Tibial nerve (tissue), 4 donors: ENCODE data around the gene PDSS2. TPM values are rescaled to one million over a fixed set of nuclear protein-coding genes. Genes with fewer than 3 reads are reported as not detected.

Experiments used
- DNase-seq, 2 donors: peaks; one replicate each; pipeline ENCODE4 v3.0.0-alpha.2; 2019; ENCODE audit warnings: low spot score in 2 of 2
- H3K27ac ChIP-seq, 4 donors: fragments of 200-600 bp; sonication (generic) in 3 of 4; one replicate each; pipeline ENCODE4 v1.5.1; 2017 to 2019; ENCODE audit warnings: mild to moderate bottlenecking in 1 of 4
- H3K27me3 ChIP-seq, 2 donors: fragments of 200-600 bp; sonication (generic) in 1 of 2; one replicate each; pipeline versions ENCODE4 v1.5.1 to v1.6.0; 2017 to 2019
- H3K36me3 ChIP-seq, 3 donors: fragments of 200-600 bp; sonication (generic); one replicate each; pipeline ENCODE4 v1.5.1; 2018 to 2019
- H3K4me1 ChIP-seq, 4 donors: fragments of 200-600 bp; sonication (generic) in 3 of 4; one replicate each; pipeline ENCODE4 v1.5.1; 2017 to 2019
- H3K4me3 ChIP-seq, 4 donors: fragments of 200-600 bp; sonication (generic) in 3 of 4; one replicate each; pipeline ENCODE4 v1.5.1; 2017 to 2019; ENCODE audit warnings: mild to moderate bottlenecking in 1 of 4, moderate library complexity in 1 of 4
- H3K9me3 ChIP-seq, 4 donors: fragments of 200-600 bp; sonication (generic) in 3 of 4; one replicate each; pipeline ENCODE4 v1.5.1; 2017 to 2019
- CTCF ChIP-seq, 5 experiments: fragments of 200-600 bp in 3 of 5; fragments of 450-650 bp in 2 of 5; sonication (generic) in 3 of 5; IDR thresholded peaks; one replicate each; pipeline ENCODE4 v1.5.1; 2016 to 2019; ENCODE audit warnings: antibody characterized with exemption in 5 of 5, mild to moderate bottlenecking in 3 of 5, moderate library complexity in 2 of 5
- EP300 ChIP-seq, 2 donors: sonication (generic); formaldehyde crosslinking; IDR thresholded peaks; one replicate each; pipeline ENCODE4 v1.6.1; 2017; ENCODE audit warnings: antibody characterized with exemption in 2 of 2, mild to moderate bottlenecking in 1 of 2
- POLR2A ChIP-seq, 2 donors: fragments of 450-650 bp; IDR thresholded peaks; one replicate each; pipeline ENCODE4 v1.6.1; 2017; ENCODE audit warnings: antibody characterized with exemption in 2 of 2, mild to moderate bottlenecking in 2 of 2, moderate library complexity in 2 of 2
- WGBS, 2 donors: methylation state at CpG; one replicate each; pipeline ENCODE4 v1.1.5; 2018; 5-methylcytosine and 5-hydroxymethylcytosine counted together
- total RNA-seq, 4 donors: library from RNA; depleted of rRNA; stranded (reverse); fragments of >200 nt; gene quantifications; one replicate each; pipeline ENCODE4 v1.1.0, GENCODE V29; 2016

The PDSS2 gene
- total RNA-seq, 4 donors from 2014 or later = 8.2 to 9.4 (median 8.6) TPM

- H3K27me3 ChIP-seq = no peaks in the 10 kb centered on the region
- WGBS, 2 donors = 100% methylated on average over 1 of the region's 1 CpG
- no peak for TF ChIP-seq EP300 (IDR thresholded peaks at IDR 0.05)
- TF ChIP-seq CTCF (IDR thresholded peaks at IDR 0.05) = no peak
- no peak for TF ChIP-seq POLR2A (IDR thresholded peaks at IDR 0.05)
Measured at GRCh38 chr6:107267634-107268033, 191.7 kb downstream of the PDSS2 start.

GRCh38 chr6:107267006-107267405, 192.4 kb downstream of the PDSS2 start:
- Histone ChIP-seq H3K4me1 (no peaks in the 10 kb centered on the region), H3K27me3 (no peaks in the 10 kb centered on the region), H3K27ac (no peak overlapping the region), H3K36me3 (peaks cover 0 to 8% (median 0%) of the 10 kb centered on the region in 3 donors), H3K4me3 (no peak overlapping the region), H3K9me3 (no peaks in the 10 kb centered on the region)
- no peak for DNase-seq
- TF ChIP-seq CTCF (IDR thresholded peaks at IDR 0.05) (no peak), POLR2A (IDR thresholded peaks at IDR 0.05) (no peak), EP300 (IDR thresholded peaks at IDR 0.05) (no peak)
- 69 to 75% methylated on average over 4 of the region's 4 CpGs for WGBS, 2 donors

More at GRCh38 chr6:107267634-107268033, 191.7 kb downstream of the PDSS2 start:
- no peak for DNase-seq
- no peaks in the 10 kb centered on the region for H3K4me1 ChIP-seq
- H3K36me3 ChIP-seq = peaks cover 0 to 8% (median 0%) of the 10 kb centered on the region in 3 donors
- no peaks in the 10 kb centered on the region for H3K9me3 ChIP-seq
- H3K4me3 ChIP-seq = no peak overlapping the region
- H3K27ac ChIP-seq = no peak overlapping the region

GRCh38 chr6:107266563-107266962, 192.8 kb downstream of the PDSS2 start:
- Histone ChIP-seq H3K4me1 (no peaks in the 10 kb centered on the region), H3K4me3 (no peak overlapping the region), H3K27ac (no peak overlapping the region), H3K36me3 (peaks cover 0 to 8% (median 0%) of the 10 kb centered on the region in 3 donors), H3K9me3 (no peaks in the 10 kb centered on the region), H3K27me3 (no peaks in the 10 kb centered on the region)
- DNase-seq = no peak
- TF ChIP-seq CTCF (IDR thresholded peaks at IDR 0.05) (no peak), EP300 (IDR thresholded peaks at IDR 0.05) (no peak), POLR2A (IDR thresholded peaks at IDR 0.05) (no peak)

- Histone ChIP-seq H3K27me3 (no peaks in the 10 kb centered on the region), H3K9me3 (no peaks in the 10 kb centered on the region), H3K27ac (no peak overlapping the region), H3K4me1 (no peaks in the 10 kb centered on the region), H3K36me3 (no peaks in the 10 kb centered on the region), H3K4me3 (no peak overlapping the region)
- WGBS, 2 donors = 78 to 82% methylated on average over 3 of the region's 3 CpGs
- TF ChIP-seq CTCF (IDR thresholded peaks at IDR 0.05) (no peak), POLR2A (IDR thresholded peaks at IDR 0.05) (no peak), EP300 (IDR thresholded peaks at IDR 0.05) (no peak)
- DNase-seq = no peak
Measured at GRCh38 chr6:107264357-107264840, 195.0 kb downstream of the PDSS2 start.

- no peaks in the 10 kb centered on the region for H3K9me3 ChIP-seq
- no peak for TF ChIP-seq EP300 (IDR thresholded peaks at IDR 0.05)
- no peak for TF ChIP-seq POLR2A (IDR thresholded peaks at IDR 0.05)
- TF ChIP-seq CTCF (IDR thresholded peaks at IDR 0.05) = no peak
- DNase-seq = no peak
- H3K4me3 ChIP-seq = no peak overlapping the region
- no peaks in the 10 kb centered on the region for H3K27me3 ChIP-seq
- H3K27ac ChIP-seq = no peak overlapping the region
- no peaks in the 10 kb centered on the region for H3K36me3 ChIP-seq
- no peaks in the 10 kb centered on the region for H3K4me1 ChIP-seq
Measured at GRCh38 chr6:107259951-107260350, 199.4 kb downstream of the PDSS2 start.
